H9 (cell line): ENCODE measurements around the gene TIAL1. TPM values are rescaled to one million over a fixed set of nuclear protein-coding genes. Genes with fewer than 3 reads are reported as not detected.

ENCODE experiments used
- DNase-seq: peaks from one replicate; pipeline ENCODE4 v3.0.0-alpha.2; 2017
- H2AFZ ChIP-seq: one replicate; pipeline ENCODE4 v1.6.1; 2013; ENCODE audit warnings: mild to moderate bottlenecking, low read length, control low read depth, moderate library complexity
- H2AK5ac ChIP-seq: 2 replicates; pipeline ENCODE4 v1.6.1; 2013; ENCODE audit warnings: low read length, control low read depth, mixed read lengths; ENCODE audit not compliant: insufficient read length
- H2BK120ac ChIP-seq: one replicate; pipeline ENCODE4 v1.6.1; 2013; ENCODE audit warnings: low read depth, mild to moderate bottlenecking, low read length, control low read depth, inconsistent platforms; ENCODE audit not compliant: poor library complexity, severe bottlenecking
- H2BK12ac ChIP-seq: 2 replicates; pipeline ENCODE4 v1.6.1; 2013; ENCODE audit warnings: low read length, control low read depth, mixed read lengths, low read depth; ENCODE audit not compliant: insufficient read length
- H2BK15ac ChIP-seq: 2 replicates; pipeline ENCODE4 v1.6.1; 2013; ENCODE audit warnings: low read depth, low read length, control low read depth
- H2BK20ac ChIP-seq: one replicate; pipeline ENCODE4 v1.6.1; 2013; ENCODE audit warnings: low read depth, mild to moderate bottlenecking, low read length, control low read depth, inconsistent platforms; ENCODE audit not compliant: poor library complexity, severe bottlenecking
- H2BK5ac ChIP-seq: 2 replicates; pipeline ENCODE4 v1.6.1; 2013; ENCODE audit warnings: low read length, control low read depth, mixed read lengths; ENCODE audit not compliant: insufficient read length
- H3K14ac ChIP-seq: 2 replicates; pipeline ENCODE4 v1.6.1; 2013; ENCODE audit warnings: low read length, control low read depth; ENCODE audit not compliant: insufficient read depth
- H3K18ac ChIP-seq: 2 replicates; pipeline ENCODE4 v1.6.1; 2013; ENCODE audit warnings: low read depth, mild to moderate bottlenecking, mixed read lengths, low read length, control low read depth; ENCODE audit not compliant: insufficient read length
- H3K23ac ChIP-seq: 2 replicates; pipeline ENCODE4 v1.6.1; 2013; ENCODE audit warnings: low read length, control low read depth, mixed read lengths, low read depth; ENCODE audit not compliant: insufficient read length
- H3K23me2 ChIP-seq: 2 replicates; pipeline ENCODE4 v1.6.1; 2013; ENCODE audit warnings: low read depth, mild to moderate bottlenecking, mixed read lengths, low read length, control low read depth; ENCODE audit not compliant: insufficient read length, poor library complexity, severe bottlenecking
- H3K27ac ChIP-seq: 2 replicates; pipeline ENCODE4 v1.5.1; 2013; ENCODE audit warnings: low read length, control low read depth, mixed read lengths, low read depth; ENCODE audit not compliant: insufficient read length
- H3K27me3 ChIP-seq: 2 replicates; pipeline ENCODE4 v1.6.1; 2013; ENCODE audit warnings: low read length, control low read depth, inconsistent platforms; ENCODE audit not compliant: insufficient read depth
- H3K4ac ChIP-seq: 2 replicates; pipeline ENCODE4 v1.6.1; 2013; ENCODE audit warnings: low read depth, mild to moderate bottlenecking, control low read depth, inconsistent platforms, low read length, moderate library complexity
- H3K4me1 ChIP-seq: 2 replicates; pipeline ENCODE4 v1.6.1; 2013; ENCODE audit warnings: low read length, control low read depth, inconsistent platforms; ENCODE audit not compliant: insufficient read depth
- H3K4me2 ChIP-seq: 2 replicates; pipeline ENCODE4 v1.6.1; 2013; ENCODE audit warnings: low read length, control low read depth, mixed read lengths; ENCODE audit not compliant: insufficient read length, insufficient read depth
- H3K56ac ChIP-seq: 2 replicates; pipeline ENCODE4 v1.6.1; 2013; ENCODE audit warnings: low read depth, mild to moderate bottlenecking, mixed read lengths, low read length, control low read depth; ENCODE audit not compliant: insufficient read length
- H3K79me1 ChIP-seq: 2 replicates; pipeline ENCODE4 v1.6.1; 2013; ENCODE audit warnings: low read depth, mild to moderate bottlenecking, moderate library complexity, low read length, control low read depth, inconsistent platforms; ENCODE audit not compliant: insufficient read depth, poor library complexity, severe bottlenecking
- H3K79me2 ChIP-seq: 2 replicates; pipeline ENCODE4 v1.6.1; 2013; ENCODE audit warnings: low read length, control low read depth, inconsistent platforms; ENCODE audit not compliant: insufficient read depth
- H3K9ac ChIP-seq: 2 replicates; pipeline ENCODE4 v1.6.1; 2013; ENCODE audit warnings: low read length, control low read depth, mixed read lengths; ENCODE audit not compliant: insufficient read length; ENCODE audit errors: extremely low read depth
- H3K9me3 ChIP-seq: one replicate; pipeline ENCODE4 v1.6.1; 2013; ENCODE audit warnings: low read depth, low read length, inconsistent platforms; ENCODE audit not compliant: control insufficient read depth
- H3T11ph ChIP-seq: one replicate; pipeline ENCODE4 v1.6.1; 2013; ENCODE audit warnings: mild to moderate bottlenecking, low read length, control low read depth, inconsistent platforms
- H4K20me1 ChIP-seq: one replicate; pipeline ENCODE4 v1.6.1; 2013; ENCODE audit not compliant: control insufficient read depth, insufficient read length, insufficient read depth
- H4K5ac ChIP-seq: 2 replicates; pipeline ENCODE4 v1.6.1; 2013; ENCODE audit warnings: low read depth, mild to moderate bottlenecking, mixed read lengths, low read length, control low read depth; ENCODE audit not compliant: insufficient read length
- H4K8ac ChIP-seq: replicated peaks from 2 replicates; pipeline ENCODE4 v1.6.1; 2013; ENCODE audit warnings: low read length, control low read depth, mixed read lengths, low read depth; ENCODE audit not compliant: insufficient read length
- H4K91ac ChIP-seq: 2 replicates; pipeline ENCODE4 v1.6.1; 2013; ENCODE audit warnings: low read depth, mild to moderate bottlenecking, moderate library complexity, mixed read lengths, low read length, control low read depth; ENCODE audit not compliant: insufficient read length
- H3K27ac Mint-ChIP-seq, 3 experiments: 2 replicates in 2 of 3; 3 replicates in 1 of 3; pipeline ENCODE4 v1.8.0; 2020 to 2021; ENCODE audit warnings: mixed read lengths in 3 of 3, mild to moderate bottlenecking in 1 of 3, moderate library complexity in 1 of 3
- H3K27me3 Mint-ChIP-seq: 2 replicates; pipeline ENCODE4 v1.8.0; 2021; ENCODE audit warnings: low read depth, mild to moderate bottlenecking, moderate library complexity, mixed read lengths
- H3K36me3 Mint-ChIP-seq, 3 experiments: 2 replicates in 2 of 3; 3 replicates in 1 of 3; pipeline ENCODE4 v1.8.0; 2020 to 2021; ENCODE audit warnings: low read depth in 3 of 3, mixed read lengths in 3 of 3; ENCODE audit not compliant: insufficient read depth in 1 of 3
- H3K4me1 Mint-ChIP-seq, 2 experiments: 2 replicates each; pipeline ENCODE4 v1.8.0; 2020; ENCODE audit warnings: mixed read lengths in 2 of 2
- H3K4me3 Mint-ChIP-seq, 2 experiments: 2 replicates in 1 of 2; 3 replicates in 1 of 2; pipeline ENCODE4 v1.8.0; 2020 to 2021; ENCODE audit warnings: mild to moderate bottlenecking in 2 of 2, mixed read lengths in 2 of 2, moderate library complexity in 1 of 2
- H3K9me3 Mint-ChIP-seq, 2 experiments: 2 replicates in 1 of 2; 3 replicates in 1 of 2; pipeline ENCODE4 v1.8.0; 2020; ENCODE audit warnings: mild to moderate bottlenecking in 2 of 2, mixed read lengths in 2 of 2, moderate library complexity in 1 of 2
- WGBS: extraction: QIAGEN DNeasy Blood & Tissue Kit; methylation state at CpG from one replicate; pipeline ENCODE4 v1.1.7; 2013; ENCODE audit warnings: missing lambda C conversion rate, low lambda C conversion rate, mixed read lengths; ENCODE audit not compliant: insufficient read length; ENCODE audit errors: extremely low coverage; 5-methylcytosine and 5-hydroxymethylcytosine counted together
- total RNA-seq: library from RNA; stranded (reverse); gene quantifications from 2 replicates; pipeline ENCODE4 v1.2.1, GENCODE V29; 2021
- TF ChIP-seq, protein P1 (sequence below): fragments of 200-600 bp; sonication (generic); conservative IDR thresholded peaks from 3 replicates; pipeline ENCODE4 v1.8.0; 2021; ENCODE audit warnings: antibody characterized with exemption, mild to moderate bottlenecking

The TIAL1 gene
- total RNA-seq, 1 experiment from 2014 or later = 146 TPM

DNA sequence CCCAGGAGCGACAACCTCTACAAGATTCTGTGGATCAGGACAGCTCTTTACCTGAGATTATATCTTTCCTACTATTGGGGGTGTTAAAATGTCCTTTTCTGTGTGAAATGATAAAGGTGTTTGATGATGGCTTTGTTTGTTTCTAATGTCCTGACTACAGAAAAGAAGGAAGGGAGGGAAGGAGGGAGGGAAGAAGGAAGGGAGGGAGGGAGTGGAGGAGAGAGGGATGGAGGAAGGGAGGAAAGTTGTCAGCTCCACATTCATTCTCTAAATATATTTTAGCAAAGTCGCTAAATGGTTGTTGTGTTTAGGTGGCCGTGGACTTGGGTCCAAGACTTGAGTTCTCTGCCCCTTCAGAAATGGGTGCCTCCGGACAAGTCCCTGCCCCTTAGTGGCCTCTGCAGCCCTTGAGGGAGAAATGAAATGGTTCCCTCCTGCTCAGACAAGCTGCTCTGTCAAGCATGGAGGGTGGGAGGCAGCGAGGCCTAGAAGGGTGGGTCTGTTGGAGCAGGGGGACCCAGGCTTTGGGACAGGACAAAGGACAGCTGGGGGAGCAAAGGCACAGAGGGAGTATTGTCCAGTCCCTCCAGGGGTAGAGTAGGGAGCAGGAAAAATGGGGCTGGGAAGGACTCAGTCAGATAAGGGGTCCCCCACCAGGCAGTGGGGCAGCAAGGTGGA, 58.7 kb downstream of the TIAL1 start:
- Histone ChIP-seq H3K4me2 (no peak overlapping the region), H2AFZ (no peak overlapping the region), H3K4me1 (no peaks in the 10 kb centered on the region), H3K4ac (no peak overlapping the region), H3K9ac (no peak overlapping the region), H4K91ac (no peak overlapping the region), H2BK12ac (no peak overlapping the region), H3K14ac (no peak overlapping the region), H3K18ac (no peak overlapping the region), H3K23ac (no peak overlapping the region), H2BK15ac (no peak overlapping the region), H4K5ac (no peak overlapping the region), H3K56ac (no peak overlapping the region), H2BK5ac (no peak overlapping the region), H3K27me3 (peaks cover 17% of the 10 kb centered on the region; the same call in 1 of the 2 replicates), H3T11ph (no peak overlapping the region), H4K8ac (no peak overlapping the region), H2AK5ac (no peak overlapping the region), H4K20me1 (no peaks in the 10 kb centered on the region), H3K9me3 (no peaks in the 10 kb centered on the region), H3K27ac (no peak overlapping the region), H2BK20ac (no peak overlapping the region), H3K23me2 (peaks cover 9% of the 10 kb centered on the region), H3K79me1 (no peaks in the 10 kb centered on the region), H2BK120ac (no peak overlapping the region), H3K79me2 (no peaks in the 10 kb centered on the region)
- WGBS = no CpG with 5 or more reads among the region's 5 CpGs
- H3K27me3 Mint-ChIP-seq = peaks cover 38% of the 10 kb centered on the region
- peaks cover 6 to 14% of the 10 kb centered on the region in 2 experiments; a peak in 3 of 4 replicates for H3K4me1 Mint-ChIP-seq
- TF ChIP-seq, protein P1, sequence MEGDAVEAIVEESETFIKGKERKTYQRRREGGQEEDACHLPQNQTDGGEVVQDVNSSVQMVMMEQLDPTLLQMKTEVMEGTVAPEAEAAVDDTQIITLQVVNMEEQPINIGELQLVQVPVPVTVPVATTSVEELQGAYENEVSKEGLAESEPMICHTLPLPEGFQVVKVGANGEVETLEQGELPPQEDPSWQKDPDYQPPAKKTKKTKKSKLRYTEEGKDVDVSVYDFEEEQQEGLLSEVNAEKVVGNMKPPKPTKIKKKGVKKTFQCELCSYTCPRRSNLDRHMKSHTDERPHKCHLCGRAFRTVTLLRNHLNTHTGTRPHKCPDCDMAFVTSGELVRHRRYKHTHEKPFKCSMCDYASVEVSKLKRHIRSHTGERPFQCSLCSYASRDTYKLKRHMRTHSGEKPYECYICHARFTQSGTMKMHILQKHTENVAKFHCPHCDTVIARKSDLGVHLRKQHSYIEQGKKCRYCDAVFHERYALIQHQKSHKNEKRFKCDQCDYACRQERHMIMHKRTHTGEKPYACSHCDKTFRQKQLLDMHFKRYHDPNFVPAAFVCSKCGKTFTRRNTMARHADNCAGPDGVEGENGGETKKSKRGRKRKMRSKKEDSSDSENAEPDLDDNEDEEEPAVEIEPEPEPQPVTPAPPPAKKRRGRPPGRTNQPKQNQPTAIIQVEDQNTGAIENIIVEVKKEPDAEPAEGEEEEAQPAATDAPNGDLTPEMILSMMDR = no peak
- no peaks in the 10 kb centered on the region for H3K36me3 Mint-ChIP-seq
- H3K27ac Mint-ChIP-seq = no peak overlapping the region
- H3K9me3 Mint-ChIP-seq = no peaks in the 10 kb centered on the region
- no peak for DNase-seq
- H3K4me3 Mint-ChIP-seq = no peak overlapping the region; a peak in 1 of 5 replicates
